Activated CD8-positive, alpha-beta T cell treated with anti-CD3 and anti-CD28 coated beads for 36 hours (primary cell): ENCODE data around the gene SERTAD1. TPM values are rescaled to one million over a fixed set of nuclear protein-coding genes. Genes with fewer than 3 reads are reported as not detected.

Experiments
- ATAC-seq: fragments of 200-7000 bp; cut with Tn5 transposase; one replicate; pipeline ENCODE4 v1.10.0; 2021; ENCODE audit warnings: mild to moderate bottlenecking, moderate library complexity
- CTCF ChIA-PET: fragments of 350-600 bp; sonication (Branson Sonifier 250); formaldehyde crosslinking; loops from one replicate; lab custom pipeline; 2021; ENCODE audit warnings: antibody characterized with exemption; lab: Charles Lee
- POLR2A ChIA-PET: fragments of 350-600 bp; sonication (Branson Sonifier 250); formaldehyde crosslinking; loops from one replicate; lab custom pipeline; 2021; ENCODE audit warnings: antibody characterized with exemption; lab: Charles Lee
- DNase-seq: peaks from one replicate; pipeline ENCODE4 v3.0.0-alpha.2; 2020
- H3K27ac Mint-ChIP-seq: one replicate; pipeline ENCODE4 v1.8.0; 2021; ENCODE audit warnings: mild to moderate bottlenecking, mixed read lengths
- H3K27me3 Mint-ChIP-seq: one replicate; pipeline ENCODE4 v1.8.0; 2021; ENCODE audit warnings: mixed read lengths
- H3K36me3 Mint-ChIP-seq: one replicate; pipeline ENCODE4 v1.8.0; 2021; ENCODE audit warnings: low read depth, mixed read lengths
- H3K4me1 Mint-ChIP-seq: one replicate; pipeline ENCODE4 v1.8.0; 2021; ENCODE audit warnings: low read depth, mixed read lengths
- H3K4me3 Mint-ChIP-seq: one replicate; pipeline ENCODE4 v1.8.0; 2021; ENCODE audit warnings: mild to moderate bottlenecking, moderate library complexity, mixed read lengths
- H3K9me3 Mint-ChIP-seq: one replicate; pipeline ENCODE4 v1.8.0; 2021; ENCODE audit warnings: mixed read lengths
- intact Hi-C: fragments of 100-400 bp; cut with micrococcal nuclease; formaldehyde crosslinking; loops from one replicate; pipeline ENCODE4 v1.10.0; 2022
- total RNA-seq, 2 experiments: library from RNA; stranded (reverse); gene quantifications; one replicate each; pipeline ENCODE4 v1.2.3, GENCODE V29; 2021
- TF ChIP-seq, protein P1 (sequence below): fragments of 200-600 bp; IDR thresholded peaks from one replicate; pipeline ENCODE4 v1.8.0; 2022; ENCODE audit warnings: antibody characterized with exemption, mild to moderate bottlenecking

SERTAD1 gene
- total RNA-seq, 2 experiments from 2014 or later = 15.5 to 17.2 TPM

DNA sequence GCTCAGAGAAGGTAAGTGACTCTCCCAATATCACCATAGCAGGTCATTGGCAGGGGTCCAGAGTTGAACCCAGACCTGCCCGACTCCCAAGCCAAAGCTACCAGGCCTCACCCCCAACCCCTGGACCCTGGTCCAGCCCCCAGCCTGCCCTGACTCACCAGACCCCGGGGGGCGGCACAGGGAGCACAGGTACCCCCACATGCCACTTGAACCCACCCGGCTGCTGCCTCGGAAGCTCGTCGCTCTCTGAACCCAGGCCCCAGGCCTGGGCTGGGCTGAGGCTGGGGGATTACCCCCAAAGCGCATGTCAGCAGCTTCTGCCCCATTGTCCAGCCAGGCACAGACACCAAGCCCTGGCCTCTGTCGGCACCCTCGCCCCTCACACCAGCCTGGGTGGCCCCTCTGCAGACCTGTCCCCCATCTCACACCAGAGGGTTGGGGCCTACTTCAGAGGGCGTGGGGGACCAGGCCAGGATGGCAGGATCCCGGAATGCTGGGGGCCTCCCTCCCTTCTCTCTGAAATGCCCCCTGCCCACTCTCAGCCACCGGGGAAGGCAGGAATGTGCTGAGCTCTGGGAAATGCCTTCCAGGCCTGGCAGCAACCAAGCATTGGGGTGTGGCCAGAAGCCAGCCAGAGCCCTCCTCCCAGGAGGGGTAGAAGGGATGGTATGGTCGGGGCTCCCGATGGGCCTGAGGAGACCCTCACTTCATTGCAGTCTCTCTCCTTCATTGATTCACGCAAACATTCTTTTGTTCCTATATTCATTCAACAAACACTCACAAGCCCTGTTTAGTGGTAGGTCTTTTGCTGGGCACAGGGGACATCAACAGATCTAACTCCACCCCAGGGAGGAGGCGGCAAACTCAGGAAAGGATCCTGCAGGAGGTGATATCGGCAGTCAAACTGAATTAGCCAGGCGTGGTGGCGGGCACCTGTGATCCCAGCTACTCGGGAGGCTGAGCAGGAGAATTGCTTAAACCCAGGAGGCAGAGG is 11.0 kb downstream of the SERTAD1 start:
- Mint-ChIP-seq H3K27me3 (no peaks in the 10 kb centered on the region), H3K27ac (no peak overlapping the region), H3K4me3 (no peak overlapping the region), H3K9me3 (no peaks in the 10 kb centered on the region), H3K36me3 (no peaks in the 10 kb centered on the region), H3K4me1 (peaks cover 5% of the 10 kb centered on the region)
- POLR2A ChIA-PET = interaction anchor here (0.6 to 0.8 kb wide), 3 partner anchors 9 to 63 kb away, joined by 3 read pairs; no protein-coding TSS in a partner anchor
- no peak for ATAC-seq
- TF ChIP-seq, protein P1, sequence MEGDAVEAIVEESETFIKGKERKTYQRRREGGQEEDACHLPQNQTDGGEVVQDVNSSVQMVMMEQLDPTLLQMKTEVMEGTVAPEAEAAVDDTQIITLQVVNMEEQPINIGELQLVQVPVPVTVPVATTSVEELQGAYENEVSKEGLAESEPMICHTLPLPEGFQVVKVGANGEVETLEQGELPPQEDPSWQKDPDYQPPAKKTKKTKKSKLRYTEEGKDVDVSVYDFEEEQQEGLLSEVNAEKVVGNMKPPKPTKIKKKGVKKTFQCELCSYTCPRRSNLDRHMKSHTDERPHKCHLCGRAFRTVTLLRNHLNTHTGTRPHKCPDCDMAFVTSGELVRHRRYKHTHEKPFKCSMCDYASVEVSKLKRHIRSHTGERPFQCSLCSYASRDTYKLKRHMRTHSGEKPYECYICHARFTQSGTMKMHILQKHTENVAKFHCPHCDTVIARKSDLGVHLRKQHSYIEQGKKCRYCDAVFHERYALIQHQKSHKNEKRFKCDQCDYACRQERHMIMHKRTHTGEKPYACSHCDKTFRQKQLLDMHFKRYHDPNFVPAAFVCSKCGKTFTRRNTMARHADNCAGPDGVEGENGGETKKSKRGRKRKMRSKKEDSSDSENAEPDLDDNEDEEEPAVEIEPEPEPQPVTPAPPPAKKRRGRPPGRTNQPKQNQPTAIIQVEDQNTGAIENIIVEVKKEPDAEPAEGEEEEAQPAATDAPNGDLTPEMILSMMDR = no peak
- CTCF ChIA-PET = interaction anchor here (1.7 kb wide), 1 partner anchor 11 kb away, joined by 5 read pairs; no protein-coding TSS in a partner anchor
- no peak for DNase-seq
- intact Hi-C loops = no loop called here

DNA sequence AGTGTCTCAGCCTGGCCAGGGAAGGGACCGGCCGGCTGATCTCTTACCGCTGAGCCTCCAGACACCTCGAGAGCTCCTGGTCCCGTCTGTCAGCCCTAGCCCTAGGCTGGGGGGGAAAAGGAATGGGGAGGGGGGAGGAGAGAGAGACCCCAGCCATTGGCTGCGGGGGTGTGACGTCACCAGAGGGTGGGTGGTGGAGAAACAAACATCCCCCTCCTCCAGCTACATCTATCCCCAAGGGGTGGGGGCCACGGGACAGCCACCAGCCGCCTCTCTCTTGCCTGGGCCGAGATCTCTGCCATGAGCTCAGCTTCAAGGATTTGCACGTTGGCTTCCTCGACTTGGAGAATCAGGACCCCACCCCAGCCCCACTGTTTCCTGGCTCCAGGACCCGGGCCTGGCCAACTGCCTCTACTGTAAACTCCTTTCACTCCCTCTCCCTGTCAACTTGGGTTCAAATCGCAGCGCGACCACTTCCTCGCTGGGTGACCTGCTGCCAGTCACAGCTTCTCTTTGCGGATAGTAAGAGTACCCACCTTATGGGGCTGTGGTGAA is 12.4 kb downstream of the SERTAD1 start, which contains the start of gene PRX:
Gene PRX, minus strand, starts transcription at position 88 of the 555 bp plus-strand sequence. CDS start 5,446 bp downstream, outside the sequence.
- ChIA-PET POLR2A (no interaction called here), CTCF (interaction anchor here (1.4 to 7.8 kb wide), 2 partner anchors 6 to 108 kb away, joined by 4 to 38 read pairs; no protein-coding TSS in a partner anchor)
- no peak within 1 kb of the TSS for H3K4me3 Mint-ChIP-seq
- peaks cover 5% of the 10 kb centered on the region for H3K4me1 Mint-ChIP-seq
- no peaks in the 10 kb centered on the region for H3K27me3 Mint-ChIP-seq
- H3K27ac Mint-ChIP-seq = no peak within 1 kb of the TSS
- TF ChIP-seq, protein P1 = no peak
- H3K9me3 Mint-ChIP-seq = no peaks in the 10 kb centered on the region
- no peaks in the 10 kb centered on the region for H3K36me3 Mint-ChIP-seq
- DNase-seq (no peak), ATAC-seq (no peak)
- intact Hi-C loops = no loop called here

DNA sequence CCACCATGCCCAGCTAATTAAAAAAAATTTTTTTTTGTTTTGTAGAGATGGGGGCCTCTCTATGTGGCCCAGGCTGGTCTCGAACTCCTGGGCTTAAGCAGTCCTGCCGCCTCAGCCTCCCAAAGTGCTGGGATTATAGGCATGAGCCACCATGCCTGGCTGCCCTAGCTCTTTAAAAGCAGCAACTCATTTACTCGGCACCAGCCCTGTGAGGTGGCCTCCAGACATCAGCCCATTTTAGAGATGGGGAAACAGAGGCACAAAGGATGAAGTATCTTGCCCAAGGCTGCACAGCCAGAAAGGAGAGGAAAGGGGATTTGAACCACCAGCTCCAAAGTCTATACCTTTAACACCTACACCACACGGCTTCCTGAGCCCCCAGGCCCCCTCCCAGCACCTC is 12.9 kb downstream of the SERTAD1 start:
- Mint-ChIP-seq H3K4me1 (peaks cover 5% of the 10 kb centered on the region), H3K4me3 (no peak overlapping the region), H3K27me3 (no peaks in the 10 kb centered on the region), H3K9me3 (no peaks in the 10 kb centered on the region), H3K36me3 (no peaks in the 10 kb centered on the region), H3K27ac (no peak overlapping the region)
- intact Hi-C loops = no loop called here
- TF ChIP-seq, protein P1 = no peak
- DNase-seq = no peak
- no peak for ATAC-seq
- ChIA-PET POLR2A (no interaction called here), CTCF (interaction anchor here (0.6 to 7.8 kb wide), 3 partner anchors 7 to 198 kb away, joined by 3 to 38 read pairs (median 4); no protein-coding TSS in a partner anchor)

DNA sequence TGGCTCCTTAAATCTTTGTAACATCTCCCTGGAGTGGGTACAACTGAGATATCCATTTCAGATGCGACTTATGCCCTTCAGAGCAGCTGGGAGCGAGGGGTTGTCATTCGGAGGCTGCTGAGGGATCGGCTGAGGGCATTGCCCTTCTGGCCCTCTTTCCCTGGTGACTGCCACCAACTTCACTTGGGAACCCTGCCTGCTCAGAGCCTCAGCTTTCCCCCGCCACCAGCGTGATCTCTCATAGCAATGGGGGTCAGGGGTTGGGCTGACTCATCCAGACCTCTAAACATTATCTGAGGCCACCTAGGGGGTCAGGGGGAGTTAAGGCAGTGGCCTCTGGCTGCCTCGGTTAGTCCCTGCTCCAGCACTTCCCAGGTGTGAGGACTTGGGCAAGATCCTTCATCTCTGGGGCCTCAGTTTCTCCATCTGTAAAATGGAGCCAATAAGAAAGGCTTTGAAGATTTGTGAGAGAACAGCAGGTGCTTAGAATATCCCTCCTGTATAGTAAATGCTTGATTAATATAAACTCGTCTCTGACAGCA is 13.8 kb downstream of the SERTAD1 start:
- ATAC-seq (no peak), DNase-seq (no peak)
- CTCF ChIA-PET = interaction anchor here (7.8 kb wide), 1 partner anchor 8 kb away, joined by 38 read pairs; no protein-coding TSS in a partner anchor
- Mint-ChIP-seq H3K27me3 (no peaks in the 10 kb centered on the region), H3K4me1 (peaks cover 3% of the 10 kb centered on the region), H3K9me3 (no peaks in the 10 kb centered on the region), H3K27ac (no peak overlapping the region), H3K4me3 (no peak overlapping the region), H3K36me3 (no peaks in the 10 kb centered on the region)
- POLR2A ChIA-PET = no interaction called here
- TF ChIP-seq, protein P1 = no peak
- intact Hi-C loops = no loop called here
